Neural crest cell (in vitro differentiated cells): Measurements from ENCODE around the gene PRELID3B. TPM values are rescaled to one million over a fixed set of nuclear protein-coding genes. Genes with fewer than 3 reads are reported as not detected.
A peak's percentile ranks its signal among the peaks of the same experiment; 100 is the strongest.

Experiments
- DNase-seq: peaks from one replicate; pipeline ENCODE4 v3.0.0; 2021; ENCODE audit warnings: low read depth, mixed read lengths, low spot score
- H3K27ac Mint-ChIP-seq: one replicate; pipeline ENCODE4 v1.8.0; 2021; ENCODE audit warnings: mild to moderate bottlenecking, mixed read lengths; ENCODE audit not compliant: unreplicated experiment
- H3K27me3 Mint-ChIP-seq: 2 replicates; pipeline ENCODE4 v1.8.0; 2021; ENCODE audit warnings: low read depth, mild to moderate bottlenecking, mixed read lengths
- H3K36me3 Mint-ChIP-seq: 2 replicates; pipeline ENCODE4 v1.8.0; 2021; ENCODE audit warnings: low read depth, mild to moderate bottlenecking, mixed read lengths
- H3K4me1 Mint-ChIP-seq: 2 replicates; pipeline ENCODE4 v1.8.0; 2021; ENCODE audit warnings: mixed read lengths
- H3K4me3 Mint-ChIP-seq: one replicate; pipeline ENCODE4 v1.8.0; 2021; ENCODE audit warnings: mild to moderate bottlenecking, mixed read lengths
- H3K9me3 Mint-ChIP-seq: 2 replicates; pipeline ENCODE4 v1.8.0; 2021; ENCODE audit warnings: mixed read lengths
- total RNA-seq: library from RNA; stranded (reverse); gene quantifications from 2 replicates; pipeline ENCODE4 v1.2.1, GENCODE V29; 2021
- TF ChIP-seq, protein P1 (sequence below): fragments of 200-600 bp; sonication (generic); conservative IDR thresholded peaks from 2 replicates; pipeline ENCODE4 v1.5.0; 2021; ENCODE audit warnings: antibody characterized with exemption, mild to moderate bottlenecking

The PRELID3B gene
- total RNA-seq, 1 donor from 2014 or later = 45.3 TPM

DNA sequence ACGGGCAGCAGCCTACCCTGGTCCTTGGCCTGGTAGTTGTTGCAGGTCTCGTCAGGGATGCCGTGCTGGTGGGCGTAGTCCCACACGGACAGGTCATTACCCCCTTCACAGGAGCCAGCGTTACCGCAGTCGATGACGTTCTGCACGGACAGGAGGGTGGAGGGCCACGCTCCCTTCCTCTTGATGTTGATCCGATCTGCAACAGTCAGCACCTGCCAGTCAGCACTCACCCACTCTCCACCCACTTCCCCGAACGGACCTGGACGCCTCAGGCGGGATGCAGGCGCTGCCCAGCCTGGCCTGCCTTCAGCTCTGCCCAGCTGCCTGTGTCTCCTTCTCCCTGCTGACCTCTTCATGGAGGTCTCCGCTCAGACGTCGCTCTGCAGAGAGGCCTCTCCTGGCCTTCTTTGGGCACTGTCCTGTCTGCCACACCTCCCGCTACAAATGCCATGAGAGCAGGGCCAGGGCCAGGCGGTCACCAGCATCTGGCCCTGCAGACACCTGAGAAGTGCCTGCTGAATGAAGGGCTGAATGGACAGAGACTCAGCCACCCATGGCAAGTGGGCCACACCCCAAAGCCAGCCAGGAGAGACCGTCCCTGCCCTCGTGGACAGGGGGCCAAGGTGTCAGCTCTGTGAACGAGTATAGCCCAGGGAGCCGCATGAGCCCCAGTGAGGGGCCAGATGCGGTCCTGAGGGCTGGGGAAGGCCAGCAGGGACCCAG lies 41.0 kb downstream of the PRELID3B start:
- Mint-ChIP-seq H3K27me3 (no peaks in the 10 kb centered on the region), H3K27ac (no peak overlapping the region), H3K4me3 (no peak overlapping the region), H3K4me1 (peaks cover 19% of the 10 kb centered on the region), H3K36me3 (peaks cover 3% of the 10 kb centered on the region), H3K9me3 (no peaks in the 10 kb centered on the region)
- TF ChIP-seq, protein P1, sequence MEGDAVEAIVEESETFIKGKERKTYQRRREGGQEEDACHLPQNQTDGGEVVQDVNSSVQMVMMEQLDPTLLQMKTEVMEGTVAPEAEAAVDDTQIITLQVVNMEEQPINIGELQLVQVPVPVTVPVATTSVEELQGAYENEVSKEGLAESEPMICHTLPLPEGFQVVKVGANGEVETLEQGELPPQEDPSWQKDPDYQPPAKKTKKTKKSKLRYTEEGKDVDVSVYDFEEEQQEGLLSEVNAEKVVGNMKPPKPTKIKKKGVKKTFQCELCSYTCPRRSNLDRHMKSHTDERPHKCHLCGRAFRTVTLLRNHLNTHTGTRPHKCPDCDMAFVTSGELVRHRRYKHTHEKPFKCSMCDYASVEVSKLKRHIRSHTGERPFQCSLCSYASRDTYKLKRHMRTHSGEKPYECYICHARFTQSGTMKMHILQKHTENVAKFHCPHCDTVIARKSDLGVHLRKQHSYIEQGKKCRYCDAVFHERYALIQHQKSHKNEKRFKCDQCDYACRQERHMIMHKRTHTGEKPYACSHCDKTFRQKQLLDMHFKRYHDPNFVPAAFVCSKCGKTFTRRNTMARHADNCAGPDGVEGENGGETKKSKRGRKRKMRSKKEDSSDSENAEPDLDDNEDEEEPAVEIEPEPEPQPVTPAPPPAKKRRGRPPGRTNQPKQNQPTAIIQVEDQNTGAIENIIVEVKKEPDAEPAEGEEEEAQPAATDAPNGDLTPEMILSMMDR = no peak
- DNase-seq = no peak

DNA sequence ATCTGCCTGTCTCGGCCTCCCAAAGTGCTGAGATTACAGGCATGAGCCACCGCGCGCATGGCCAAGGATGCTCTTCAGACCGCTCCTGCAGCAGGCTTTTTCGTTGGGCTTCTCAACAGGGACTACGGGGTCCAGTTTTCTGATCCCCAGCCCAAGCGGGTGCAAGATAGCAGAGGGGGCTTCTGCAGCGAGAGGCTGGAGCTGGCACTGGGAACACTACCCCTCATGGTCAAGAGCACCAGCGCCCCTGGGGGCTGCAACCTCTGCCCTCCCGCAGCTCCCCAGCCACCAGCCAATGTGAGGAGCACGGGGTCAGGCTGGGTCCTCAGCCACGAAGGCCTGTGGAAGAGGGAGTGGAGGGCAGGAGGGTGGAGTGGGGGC lies 41.5 kb downstream of the PRELID3B start:
- DNase-seq = no peak
- peaks cover 19% of the 10 kb centered on the region for H3K4me1 Mint-ChIP-seq
- H3K9me3 Mint-ChIP-seq = no peaks in the 10 kb centered on the region
- TF ChIP-seq, protein P1 = no peak
- no peaks in the 10 kb centered on the region for H3K27me3 Mint-ChIP-seq
- H3K27ac Mint-ChIP-seq = no peak overlapping the region
- H3K36me3 Mint-ChIP-seq = peaks cover 3% of the 10 kb centered on the region
- no peak overlapping the region for H3K4me3 Mint-ChIP-seq

DNA sequence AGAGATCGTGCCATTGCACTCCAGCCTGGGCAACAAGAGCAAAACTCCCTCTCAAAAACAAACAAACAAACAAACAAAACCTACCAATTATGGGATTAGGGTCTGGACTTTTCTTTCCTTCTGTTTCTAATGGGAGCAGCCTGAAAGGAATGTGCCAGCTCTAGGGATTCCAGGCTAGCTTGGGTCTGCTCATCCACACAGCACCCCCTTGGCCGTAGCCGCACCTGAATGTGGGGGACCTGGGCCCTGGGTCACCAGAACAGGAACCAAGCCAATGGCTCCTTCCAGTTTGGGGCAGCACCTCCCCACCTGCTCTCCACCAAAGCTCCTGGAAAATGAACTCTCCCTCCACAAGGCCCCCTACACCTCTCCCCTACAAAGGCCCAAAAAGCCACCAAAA lies 42.3 kb downstream of the PRELID3B start:
- no peak overlapping the region for H3K27ac Mint-ChIP-seq
- no peaks in the 10 kb centered on the region for H3K27me3 Mint-ChIP-seq
- peaks cover 4% of the 10 kb centered on the region for H3K36me3 Mint-ChIP-seq
- DNase-seq = no peak
- H3K4me3 Mint-ChIP-seq = no peak overlapping the region
- no peaks in the 10 kb centered on the region for H3K9me3 Mint-ChIP-seq
- TF ChIP-seq, protein P1 = no peak
- H3K4me1 Mint-ChIP-seq = peaks cover 19% of the 10 kb centered on the region

DNA sequence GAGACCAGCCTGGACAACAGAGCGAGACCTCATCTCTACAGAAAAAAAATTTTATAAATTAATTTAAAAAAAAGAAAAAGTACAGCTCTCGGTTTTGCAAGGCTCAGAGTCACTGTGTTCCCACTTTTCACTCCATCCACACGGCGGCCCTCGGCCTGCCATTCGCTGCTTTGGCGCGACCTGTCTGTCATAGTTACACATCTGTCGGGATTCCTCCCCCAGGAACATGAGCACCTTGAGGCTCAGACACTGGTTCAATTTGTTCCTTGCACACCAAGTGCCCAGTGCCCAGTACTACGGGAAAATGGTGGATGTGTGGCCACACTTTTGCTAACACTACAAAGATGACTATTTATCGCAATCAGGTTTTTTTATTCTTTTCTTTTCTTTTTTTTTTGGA lies 43.9 kb downstream of the PRELID3B start:
- Mint-ChIP-seq H3K9me3 (no peaks in the 10 kb centered on the region), H3K27me3 (no peaks in the 10 kb centered on the region), H3K36me3 (peaks cover 8% of the 10 kb centered on the region), H3K27ac (no peak overlapping the region), H3K4me3 (peak overlapping the region; percentile 12), H3K4me1 (peaks cover 14% of the 10 kb centered on the region)
- no peak for DNase-seq
- TF ChIP-seq, protein P1 = no peak

DNA sequence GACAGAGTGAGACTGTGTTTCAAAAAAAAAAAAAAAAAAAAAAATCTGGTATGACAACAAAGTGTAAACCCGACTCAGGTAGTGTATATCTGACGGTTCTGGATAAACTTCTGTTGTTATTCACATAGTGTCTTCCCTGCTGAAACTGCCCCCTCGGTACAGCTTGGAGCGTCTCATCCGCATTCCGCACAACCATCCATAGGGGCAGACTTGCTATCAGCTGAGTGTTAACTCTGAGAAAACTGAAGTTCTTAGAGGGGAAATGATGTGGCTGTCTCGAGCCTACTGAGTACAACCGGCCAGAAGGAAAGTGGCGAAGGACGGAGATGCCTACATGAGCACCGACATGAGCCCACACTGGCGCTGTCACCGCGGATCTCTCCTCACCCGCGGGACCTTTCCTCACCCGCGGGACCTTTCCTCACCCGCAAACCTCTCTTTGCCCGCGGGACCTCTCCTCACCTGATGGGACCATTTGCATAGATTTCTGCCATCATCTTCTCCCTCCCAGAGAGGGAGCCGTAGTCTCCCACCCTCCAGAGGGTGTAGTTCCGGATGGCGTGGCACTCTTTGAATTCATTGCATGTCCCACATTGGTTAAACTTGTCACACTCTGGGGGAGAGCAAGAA lies 45.3 kb downstream of the PRELID3B start:
- Mint-ChIP-seq H3K4me1 (peaks cover 1% of the 10 kb centered on the region), H3K27me3 (no peaks in the 10 kb centered on the region), H3K27ac (no peak overlapping the region), H3K9me3 (no peaks in the 10 kb centered on the region), H3K36me3 (peaks cover 9% of the 10 kb centered on the region), H3K4me3 (peak overlapping the region; percentile 64)
- TF ChIP-seq, protein P1 = no peak
- no peak for DNase-seq
